Measurements from ENCODE around the gene HSPA4.

DNA sequence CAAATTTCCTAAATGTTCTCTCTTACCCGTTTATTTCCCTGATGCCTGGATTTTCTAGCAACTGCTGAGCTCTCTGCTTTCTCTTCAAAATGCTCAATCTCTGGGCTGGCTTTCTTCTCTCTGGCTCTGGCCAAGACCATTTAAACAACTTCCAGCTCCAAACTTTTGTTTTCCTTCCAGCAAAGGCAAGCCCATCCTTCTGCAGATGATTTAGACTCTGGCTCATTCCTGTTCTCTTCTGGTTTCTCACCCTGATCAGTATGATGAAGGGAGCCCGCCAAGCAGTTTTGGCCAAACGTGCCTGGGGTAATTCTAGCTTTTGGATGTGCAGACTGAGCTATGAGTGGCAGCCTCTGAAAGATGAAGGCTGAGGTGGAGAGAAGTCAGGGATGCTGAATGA lies 78.1 kb downstream of the HSPA4 start:
- TF ChIP-seq CTCF (IDR thresholded peaks at IDR 0.05) (no peak), EZH2 (IDR thresholded peaks at IDR 0.05; ENCODE audit: borderline replicate concordance, insufficient read depth, low read depth, low read length, poor library complexity, severe bottlenecking) (no peak)

All from B cell (primary cell).